GM12878 (cell line): ENCODE results near the gene MYH6. TPM values are rescaled to one million over a fixed set of nuclear protein-coding genes. Genes with fewer than 3 reads are reported as not detected.

Source experiments
- ATAC-seq: fragments of 200-7000 bp; cut with Tn5 transposase; 3 replicates; pipeline ENCODE4 v1.9.1; 2020; ENCODE audit warnings: mild to moderate bottlenecking, moderate library complexity
- BruUV-seq: library from RNA; stranded (reverse); fragments of 400-500 nt; replicated peaks from 2 replicates; lab custom pipeline; 2021; lab: Mats Ljungman, UMichigan
- CTCF ChIA-PET: fragments of 300-600 bp; sonication (Branson Sonifier 250); formaldehyde crosslinking; extraction: SDS; loops from one replicate; lab custom pipeline; 2021; ENCODE audit warnings: inconsistent platforms; lab: Yijun Ruan, JAX
- POLR2A ChIA-PET: fragments of 350-600 bp; formaldehyde crosslinking; extraction: SDS; loops from one replicate; lab custom pipeline; 2021; ENCODE audit warnings: inconsistent platforms; lab: Charles Lee
- RAD21 ChIA-PET: fragments of 300-600 bp; sonication (Branson Sonifier 250); formaldehyde crosslinking; loops from one replicate; lab custom pipeline; 2023; ENCODE audit warnings: antibody characterized with exemption; ENCODE audit not compliant: unreplicated experiment; lab: Charles Lee
- SMC1A ChIA-PET: fragments of 300-600 bp; sonication (Branson Sonifier 250); formaldehyde crosslinking; loops from one replicate; lab custom pipeline; 2023; ENCODE audit not compliant: unreplicated experiment, uncharacterized antibody; lab: Charles Lee
- DNase-seq: peaks from one replicate; pipeline ENCODE4 v3.0.0-alpha.2; 2011; ENCODE audit warnings: low read depth, low spot score
- FAIRE-seq: peaks from 3 replicates; lab custom pipeline; 2011; peaks lifted over from hg19 to GRCh38; lab: Jason Lieb, UNC
- H2AFZ ChIP-seq: 2 replicates; pipeline ENCODE4 v1.6.0; 2011; ENCODE audit warnings: low read depth, low read length, control low read depth; ENCODE audit not compliant: control insufficient read depth
- H3K27ac ChIP-seq: 2 replicates; pipeline ENCODE4 v1.5.1; 2011; ENCODE audit warnings: control low read depth; ENCODE audit not compliant: control insufficient read depth, insufficient read depth
- H3K27me3 ChIP-seq, 2 experiments: replicated peaks in 1 of 2; 2 replicates each; pipeline versions ENCODE4 v1.6.0 to v1.6.1; 2011; ENCODE audit warnings: low read length in 1 of 2; ENCODE audit not compliant: control insufficient read depth in 2 of 2, insufficient read depth in 2 of 2
- H3K36me3 ChIP-seq, 2 experiments: 2 replicates each; pipeline ENCODE4 v1.5.1; 2011; ENCODE audit warnings: low read length in 1 of 2; ENCODE audit not compliant: control insufficient read depth in 2 of 2, insufficient read depth in 2 of 2
- H3K4me1 ChIP-seq: 2 replicates; pipeline ENCODE4 v1.6.1; 2011; ENCODE audit warnings: mild to moderate bottlenecking, low read length, moderate library complexity, mixed read lengths; ENCODE audit not compliant: control insufficient read depth, insufficient read depth
- H3K4me2 ChIP-seq: 2 replicates; pipeline ENCODE4 v1.6.0; 2011; ENCODE audit warnings: control low read depth; ENCODE audit not compliant: control insufficient read depth, insufficient read depth
- H3K4me3 ChIP-seq: fragments of 200-600 bp; sonication (generic); 2 replicates; pipeline ENCODE4 v1.5.1; 2016
- H3K79me2 ChIP-seq: 2 replicates; pipeline ENCODE4 v1.6.0; 2011; ENCODE audit warnings: low read length; ENCODE audit not compliant: control insufficient read depth, insufficient read depth
- H3K9ac ChIP-seq: 2 replicates; pipeline ENCODE4 v1.8.0; 2011; ENCODE audit warnings: low read length, control low read depth, mixed read lengths; ENCODE audit not compliant: control insufficient read depth, insufficient read depth
- H3K9me3 ChIP-seq: replicated peaks from 3 replicates; pipeline ENCODE4 v1.5.1; 2011; ENCODE audit warnings: mild to moderate bottlenecking, low read length; ENCODE audit not compliant: control insufficient read depth, insufficient read depth
- H4K20me1 ChIP-seq: 2 replicates; pipeline ENCODE4 v1.6.0; 2011; ENCODE audit not compliant: control insufficient read depth, insufficient read depth
- CBX5 ChIP-seq: sonication (generic); IDR thresholded peaks from 2 replicates; pipeline ENCODE4 v1.6.1; 2016; ENCODE audit warnings: low read depth, moderate library complexity, mild to moderate bottlenecking, inconsistent platforms
- E2F4 ChIP-seq: IDR thresholded peaks from 2 replicates; pipeline ENCODE4 v1.6.1; 2012; ENCODE audit warnings: low read depth, low read length, improper control_type of control experiment
- MYC ChIP-seq: IDR thresholded peaks from 2 replicates; pipeline ENCODE4 v1.6.1; 2011; ENCODE audit warnings: mild to moderate bottlenecking, low read length, moderate library complexity, inconsistent platforms; ENCODE audit not compliant: insufficient read depth, insufficient replicate concordance, insufficient read length, severe bottlenecking
- RELB ChIP-seq: fragments of 450-650 bp; IDR thresholded peaks from 2 replicates; pipeline ENCODE4 v1.6.1; 2017; ENCODE audit warnings: low read depth, mild to moderate bottlenecking, moderate library complexity
- SREBF1 ChIP-seq: IDR thresholded peaks from 2 replicates; pipeline ENCODE4 v1.6.1; 2012; ENCODE audit warnings: mild to moderate bottlenecking, low read length
- ZBTB4 ChIP-seq: fragments of 450-650 bp; formaldehyde crosslinking; IDR thresholded peaks from 2 replicates; pipeline ENCODE4 v1.4.0; 2022; ENCODE audit warnings: mild to moderate bottlenecking, moderate library complexity
- WGBS: methylation state at CpG from one replicate; pipeline ENCODE4 v1.1.6; 2016; ENCODE audit warnings: low lambda C conversion rate; ENCODE audit not compliant: insufficient replicate concordance, insufficient coverage; ENCODE audit errors: missing lambda C conversion rate; 5-methylcytosine and 5-hydroxymethylcytosine counted together
- in situ Hi-C: fragments of 300-500 bp; cut with MboI; formaldehyde crosslinking; loops from 9 replicates; pipeline ENCODE4 v1.14.3; 2018; ENCODE audit warnings: mixed read lengths
- intact Hi-C: fragments of 100-400 bp; cut with micrococcal nuclease; formaldehyde crosslinking; loops from one replicate; pipeline ENCODE4 v1.14.2; 2022; ENCODE audit not compliant: unreplicated experiment
- polyA plus RNA-seq, 11 experiments: library from polyadenylated mRNA; depleted of rRNA in 4 of 11; unstranded in 6 of 11; stranded (reverse) in 5 of 11; fragments of >200 nt; fragmentation: Nextera tagmentation in 4 of 11; fragmentation: Illumina TruSeq in 1 of 11; extraction: Ambion mirVana in 4 of 11; extraction: Trizol in 1 of 11; gene quantifications; 1 replicate in 1 of 11; 2 replicates in 10 of 11; pipeline versions ENCODE4 v1.2.1 to v1.2.3, GENCODE V29; 2011 to 2016; ENCODE audit warnings: inconsistent platforms in 2 of 11, missing spikeins in 2 of 11, low read depth in 1 of 11
- total RNA-seq, 4 experiments: library from RNA; depleted of rRNA in 3 of 4; stranded (reverse); fragments of >200 nt in 3 of 4; fragmentation: Illumina TruSeq in 1 of 4; extraction: Trizol in 1 of 4; gene quantifications; 2 replicates each; pipeline versions ENCODE4 v1.2.1 to v1.2.3, GENCODE V29; 2013 to 2021

MYH6 gene
- total and polyA plus RNA-seq, 10 of the 15 experiments (the other 5 are each of a cell fraction or from before 2014, with no cell fraction given) = 0.01 to 0.84 (median 0.05) TPM; not detected in 7

- no peak overlapping the region for H3K4me2 ChIP-seq
- ATAC-seq (no peak), FAIRE-seq (no peak), DNase-seq (no peak)
- TF ChIP-seq MYC = no peak
- TF ChIP-seq ZBTB4 (CRISPR knock-in tag) = no peak
- H3K9me3 ChIP-seq = no peaks in the 10 kb centered on the region
- intact Hi-C loops (no loop called here), in situ Hi-C loops (no loop called here)
- RAD21 ChIA-PET = no interaction called here
- no TSS peak for BruUV-seq
- CTCF ChIA-PET = no interaction called here
- SMC1A ChIA-PET = no interaction called here
- no peak overlapping the region for H2AFZ ChIP-seq
- no peaks in the 10 kb centered on the region for H3K36me3 ChIP-seq
- no peaks in the 10 kb centered on the region for H3K79me2 ChIP-seq
- 39% methylated on average over 8 of the region's 8 CpGs for WGBS
- peaks cover 7 to 9% of the 10 kb centered on the region in 2 experiments for H3K27me3 ChIP-seq
- no peak overlapping the region for H3K9ac ChIP-seq
- no peak overlapping the region for H3K4me3 ChIP-seq
- no peaks in the 10 kb centered on the region for H3K4me1 ChIP-seq
- POLR2A ChIA-PET = no interaction called here
- no peaks in the 10 kb centered on the region for H4K20me1 ChIP-seq
- H3K27ac ChIP-seq = no peak overlapping the region
Measured at GRCh38 chr14:23349156-23349845, 58.8 kb downstream of the MYH6 start.

- Histone ChIP-seq H3K79me2 (no peaks in the 10 kb centered on the region), H3K4me3 (no peak overlapping the region), H3K9me3 (no peaks in the 10 kb centered on the region), H3K4me1 (no peaks in the 10 kb centered on the region), H3K4me2 (no peak overlapping the region), H3K9ac (no peak overlapping the region), H3K27ac (no peak overlapping the region), H3K27me3 (peaks cover 4 to 9% of the 10 kb centered on the region in 2 experiments), H4K20me1 (no peaks in the 10 kb centered on the region), H3K36me3 (no peaks in the 10 kb centered on the region), H2AFZ (no peak overlapping the region)
- DNase-seq (no peak), FAIRE-seq (no peak), ATAC-seq (no peak)
- SMC1A ChIA-PET = no interaction called here
- RAD21 ChIA-PET = no interaction called here
- WGBS = 41% methylated on average over 6 of the region's 6 CpGs
- POLR2A ChIA-PET = no interaction called here
- in situ Hi-C loops (no loop called here), intact Hi-C loops (no loop called here)
- BruUV-seq = no TSS peak
- CTCF ChIA-PET = no interaction called here
- TF ChIP-seq E2F4 (no peak), RELB (no peak), SREBF1 (no peak), CBX5 (no peak)
Measured at GRCh38 chr14:23348297-23348655, 59.8 kb downstream of the MYH6 start.
